Spleen (tissue), 11 donors: ENCODE data around the gene ALAD. TPM values are rescaled to one million over a fixed set of nuclear protein-coding genes. Genes with fewer than 3 reads are reported as not detected.
A peak's percentile ranks its signal among the peaks of the same experiment; 100 is the strongest.

Experiments
- DNase-seq: peaks from one replicate; pipeline ENCODE4 v3.0.0-alpha.2; 2020
- H3K27ac ChIP-seq, 8 donors: fragments of 200-600 bp; sonication (generic) in 7 of 8; 1 replicate in 4 of 8; 2 replicates in 4 of 8; pipeline versions ENCODE4 v1.5.0 to v1.8.0; 2016 to 2021; ENCODE audit warnings: inconsistent platforms in 4 of 8, mild to moderate bottlenecking in 4 of 8, moderate library complexity in 1 of 8
- H3K27me3 ChIP-seq, 7 donors: fragments of 200-600 bp; sonication (generic) in 6 of 7; replicated peaks in 1 of 7; 1 replicate in 4 of 7; 2 replicates in 3 of 7; pipeline versions ENCODE4 v1.5.0 to v1.8.0; 2016 to 2021; ENCODE audit warnings: inconsistent platforms in 3 of 7, mild to moderate bottlenecking in 1 of 7
- H3K36me3 ChIP-seq, 6 donors: fragments of 200-600 bp; sonication (generic) in 5 of 6; 1 replicate in 4 of 6; 2 replicates in 2 of 6; pipeline versions ENCODE4 v1.5.0 to v1.8.0; 2016 to 2021; ENCODE audit warnings: inconsistent platforms in 2 of 6
- H3K4me1 ChIP-seq, 6 donors: fragments of 200-600 bp; sonication (generic) in 5 of 6; 1 replicate in 3 of 6; 2 replicates in 3 of 6; pipeline versions ENCODE4 v1.5.0 to v1.8.0; 2016 to 2021; ENCODE audit warnings: inconsistent platforms in 3 of 6
- H3K4me3 ChIP-seq, 8 donors: fragments of 200-600 bp; sonication (generic) in 7 of 8; 1 replicate in 4 of 8; 2 replicates in 4 of 8; pipeline versions ENCODE4 v1.5.0 to v1.8.0; 2016 to 2021; ENCODE audit warnings: inconsistent platforms in 4 of 8, mild to moderate bottlenecking in 4 of 8, moderate library complexity in 2 of 8
- H3K9me3 ChIP-seq, 8 donors: fragments of 200-600 bp; sonication (generic) in 7 of 8; 1 replicate in 4 of 8; 2 replicates in 4 of 8; pipeline versions ENCODE4 v1.5.0 to v1.8.0; 2016 to 2021; ENCODE audit warnings: inconsistent platforms in 4 of 8
- POLR2A ChIP-seq, 3 donors: fragments of 450-650 bp; IDR thresholded peaks; one replicate each; pipeline ENCODE4 v1.5.1; 2017; ENCODE audit warnings: antibody characterized with exemption in 3 of 3, mild to moderate bottlenecking in 1 of 3
- POLR2AphosphoS5 ChIP-seq, 3 donors: sonication (generic); formaldehyde crosslinking; IDR thresholded peaks; one replicate each; pipeline ENCODE4 v1.5.1; 2017; ENCODE audit warnings: antibody characterized with exemption in 3 of 3
- WGBS, 5 donors: extraction: QIAGEN DNeasy Blood & Tissue Kit in 3 of 5; methylation state at CpG; one replicate each; pipeline versions ENCODE4 v1.1.5 to v1.1.7; 2013 to 2018; 5-methylcytosine and 5-hydroxymethylcytosine counted together
- intact Hi-C: fragments of 100-400 bp; cut with DNase I; formaldehyde crosslinking; loops from one replicate; pipeline ENCODE4 v1.15.0; 2023; ENCODE audit warnings: low total_unique reads
- polyA plus RNA-seq, 3 donors: library from polyadenylated mRNA; stranded (reverse); fragments of 200-250 nt; gene quantifications; one replicate each; pipeline ENCODE4 v1.2.1, GENCODE V29; 2013
- total RNA-seq, 7 donors: library from RNA; depleted of rRNA in 3 of 7; stranded (reverse); fragments of >200 nt in 3 of 7; fragmentation: NEBNext Ultra II Directional in 4 of 7; extraction: Animal tissue kit (Norgen Biotek cat#: 25700) in 4 of 7; gene quantifications; one replicate each; pipeline versions ENCODE4 v1.1.0 to v1.2.1, GENCODE V29; 2016 to 2021
- TF ChIP-seq, protein P1 (sequence below), 11 experiments: fragments of 200-600 bp in 7 of 11; fragments of 450-650 bp in 4 of 11; sonication (generic) in 4 of 11; IDR thresholded peaks in 8 of 11; conservative IDR thresholded peaks in 3 of 11; 1 replicate in 7 of 11; 2 replicates in 4 of 11; pipeline versions ENCODE4 v1.4.0 to v1.8.0; 2016 to 2021; ENCODE audit warnings: antibody characterized with exemption in 11 of 11, inconsistent platforms in 4 of 11, mild to moderate bottlenecking in 1 of 11
- donor health status: healthy with polysubstance abuse.
- donor health status: DM: no; HTN: no; CAD: no; lungs with moderate emphysema.
- donor health status: DM: no; HTN: no; CAD: no.
- donor health status: Bipolar disorder and iron deficiency.
- donor health status: healthy.
- donor health status: DM: no; HTN: no; CAD: no.
- donor health status: DM: yes; HTN: yes; CAD: no.

Gene ALAD
- total and polyA plus RNA-seq, 10 donors: 14.4 to 31.1 (median 25.5) TPM

DNA sequence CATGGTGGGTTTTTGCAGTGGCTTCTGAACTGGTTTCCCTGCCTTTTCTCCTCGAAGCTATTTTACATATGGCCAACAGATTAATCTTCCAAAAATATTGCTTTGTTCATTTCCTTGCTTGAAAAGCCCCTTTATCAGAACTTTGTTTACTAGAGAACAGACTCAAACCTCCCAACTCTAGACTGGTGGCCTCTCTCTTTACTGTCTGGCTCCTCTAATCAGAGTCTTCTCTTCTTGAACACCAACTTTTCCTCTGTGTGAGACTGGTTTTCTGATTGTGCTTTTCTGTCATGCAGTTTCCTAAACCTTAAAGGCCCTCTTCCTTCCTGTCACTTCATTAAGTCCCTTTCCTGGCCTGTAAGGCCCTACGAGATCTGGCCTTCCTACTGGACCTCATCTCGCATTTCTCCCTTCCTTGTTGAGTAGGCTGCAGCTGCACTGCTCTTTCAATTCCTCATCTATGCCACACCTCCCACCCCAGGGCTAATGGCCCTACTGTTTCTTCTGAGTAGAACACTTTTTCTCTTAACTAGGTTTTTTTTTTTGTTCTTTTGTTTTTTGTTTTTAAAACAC lies 15.2 kb upstream of the ALAD start:
- Histone ChIP-seq H3K4me1 (peaks cover 3 to 24% (median 15%) of the 10 kb centered on the region in 6 donors), H3K27me3 (no peaks in the 10 kb centered on the region), H3K9me3 (no peaks in the 10 kb centered on the region), H3K27ac (peak overlapping the region; percentile 14 to 78 (median 70)), H3K36me3 (no peaks in the 10 kb centered on the region), H3K4me3 (no peak overlapping the region)
- no peak for DNase-seq
- intact Hi-C loops: no loop called here
- TF ChIP-seq POLR2A (IDR thresholded peaks at IDR 0.05) (no peak), POLR2AphosphoS5 (IDR thresholded peaks at IDR 0.05) (peak in 1 of 3 donors; percentile 26)
- TF ChIP-seq, protein P1, sequence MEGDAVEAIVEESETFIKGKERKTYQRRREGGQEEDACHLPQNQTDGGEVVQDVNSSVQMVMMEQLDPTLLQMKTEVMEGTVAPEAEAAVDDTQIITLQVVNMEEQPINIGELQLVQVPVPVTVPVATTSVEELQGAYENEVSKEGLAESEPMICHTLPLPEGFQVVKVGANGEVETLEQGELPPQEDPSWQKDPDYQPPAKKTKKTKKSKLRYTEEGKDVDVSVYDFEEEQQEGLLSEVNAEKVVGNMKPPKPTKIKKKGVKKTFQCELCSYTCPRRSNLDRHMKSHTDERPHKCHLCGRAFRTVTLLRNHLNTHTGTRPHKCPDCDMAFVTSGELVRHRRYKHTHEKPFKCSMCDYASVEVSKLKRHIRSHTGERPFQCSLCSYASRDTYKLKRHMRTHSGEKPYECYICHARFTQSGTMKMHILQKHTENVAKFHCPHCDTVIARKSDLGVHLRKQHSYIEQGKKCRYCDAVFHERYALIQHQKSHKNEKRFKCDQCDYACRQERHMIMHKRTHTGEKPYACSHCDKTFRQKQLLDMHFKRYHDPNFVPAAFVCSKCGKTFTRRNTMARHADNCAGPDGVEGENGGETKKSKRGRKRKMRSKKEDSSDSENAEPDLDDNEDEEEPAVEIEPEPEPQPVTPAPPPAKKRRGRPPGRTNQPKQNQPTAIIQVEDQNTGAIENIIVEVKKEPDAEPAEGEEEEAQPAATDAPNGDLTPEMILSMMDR (IDR thresholded peaks at IDR 0.05 in 8 of 11, conservative IDR thresholded peaks at IDR 0.05 in 3 of 11): no peak
- WGBS, 5 donors: 32 to 48% (median 37%) methylated on average over 3 of the region's 3 CpGs

DNA sequence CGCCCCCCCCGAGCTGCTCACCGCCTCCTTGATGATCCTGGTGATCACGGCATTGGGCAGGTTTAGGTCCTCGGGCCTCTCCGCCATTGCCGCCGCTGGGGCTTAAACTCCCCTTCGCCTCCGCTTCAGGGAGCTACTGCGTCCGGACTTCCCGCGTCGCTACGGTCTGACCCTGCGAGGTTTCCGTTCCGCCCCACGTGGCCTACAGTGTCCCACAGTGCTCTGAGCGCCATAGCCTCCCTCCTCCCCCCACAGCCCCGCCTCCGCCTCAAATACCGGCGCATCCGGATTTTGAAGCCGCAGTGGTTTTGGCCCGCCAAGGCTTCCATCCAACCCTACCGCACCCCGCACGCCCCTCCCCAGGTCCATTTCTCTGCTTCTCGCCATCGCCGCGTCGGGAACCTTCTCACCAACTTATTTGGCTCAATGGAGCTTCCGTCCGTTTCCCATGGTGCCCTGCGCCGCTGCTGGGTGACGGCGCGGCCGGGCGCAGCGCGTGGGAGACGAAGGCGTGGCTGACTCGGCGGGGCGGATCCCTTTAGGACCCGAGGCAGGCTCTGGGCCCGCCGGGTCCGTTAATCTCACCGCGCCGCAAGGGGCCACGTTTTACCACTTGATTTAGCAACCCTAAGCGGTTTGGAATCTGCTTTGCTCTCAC lies 9.3 kb upstream of the ALAD start, which contains the start of the genes C9orf43 and POLE3:
C9orf43 (plus strand) TSS at position 541 of the 658 bp plus-strand sequence. CDS start 2,747 bp downstream, outside the sequence.
POLE3 (minus strand) TSS at position 469 of the 658 bp plus-strand sequence; CDS start at position 87, 382 bp downstream.
- Histone ChIP-seq H3K27ac (peak within 1 kb of the TSS; percentile 95 to 97 (median 96)), H3K4me1 (peaks cover 11 to 49% (median 40%) of the 10 kb centered on the region in 6 donors), H3K27me3 (no peaks in the 10 kb centered on the region), H3K4me3 (peak within 1 kb of the TSS; percentile 65 to 95 (median 83)), H3K9me3 (no peaks in the 10 kb centered on the region), H3K36me3 (peaks cover 0 to 27% (median 19%) of the 10 kb centered on the region in 6 donors)
- WGBS, 5 donors: 0 to 1% (median 0%) methylated on average over 44 to 61 of the region's 61 CpGs
- peak; percentile 19 to 66 (median 47) for TF ChIP-seq POLR2A (IDR thresholded peaks at IDR 0.05)
- TF ChIP-seq, protein P1 (IDR thresholded peaks at IDR 0.05 in 8 of 11, conservative IDR thresholded peaks at IDR 0.05 in 3 of 11): peak in 5 of 11 experiments; percentile 17 to 52 (median 22)
- peak; percentile 85 to 97 (median 96) for TF ChIP-seq POLR2AphosphoS5 (IDR thresholded peaks at IDR 0.05)
- peak; percentile 99 for DNase-seq
- intact Hi-C loops: no loop called here

DNA sequence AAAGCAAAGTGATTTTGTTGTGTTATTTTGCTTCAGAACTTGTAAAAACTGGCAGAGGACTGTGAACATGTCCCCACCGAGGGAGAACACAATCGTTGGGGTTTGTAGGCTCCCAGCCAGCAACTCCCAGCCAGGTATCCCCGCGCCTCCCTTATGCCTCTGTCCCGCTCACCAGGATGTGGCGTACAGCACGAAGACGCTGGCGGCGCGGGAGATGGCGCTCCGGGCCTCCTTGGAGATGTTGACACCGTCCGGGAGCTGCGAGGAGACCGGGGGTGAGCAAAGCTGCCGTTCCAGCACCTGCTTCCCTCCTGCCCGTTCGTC lies 8.8 kb upstream of the ALAD start:
- H3K4me3 ChIP-seq: peak overlapping the region; percentile 65 to 95 (median 83)
- DNase-seq: no peak
- peaks cover 0 to 27% (median 19%) of the 10 kb centered on the region in 6 donors for H3K36me3 ChIP-seq
- no peak for TF ChIP-seq POLR2AphosphoS5 (IDR thresholded peaks at IDR 0.05)
- TF ChIP-seq, protein P1 (IDR thresholded peaks at IDR 0.05 in 8 of 11, conservative IDR thresholded peaks at IDR 0.05 in 3 of 11): no peak
- no peak for TF ChIP-seq POLR2A (IDR thresholded peaks at IDR 0.05)
- intact Hi-C loops: loop anchor here (5.0 kb wide), 1 partner anchor 138 kb away; no protein-coding TSS in a partner anchor
- H3K27ac ChIP-seq: peak overlapping the region; percentile 95 to 97 (median 96)
- H3K4me1 ChIP-seq: peaks cover 11 to 49% (median 40%) of the 10 kb centered on the region in 6 donors
- H3K9me3 ChIP-seq: no peaks in the 10 kb centered on the region
- H3K27me3 ChIP-seq: no peaks in the 10 kb centered on the region
- WGBS, 5 donors: 0 to 1% (median 0%) methylated on average over 8 to 20 of the region's 20 CpGs

DNA sequence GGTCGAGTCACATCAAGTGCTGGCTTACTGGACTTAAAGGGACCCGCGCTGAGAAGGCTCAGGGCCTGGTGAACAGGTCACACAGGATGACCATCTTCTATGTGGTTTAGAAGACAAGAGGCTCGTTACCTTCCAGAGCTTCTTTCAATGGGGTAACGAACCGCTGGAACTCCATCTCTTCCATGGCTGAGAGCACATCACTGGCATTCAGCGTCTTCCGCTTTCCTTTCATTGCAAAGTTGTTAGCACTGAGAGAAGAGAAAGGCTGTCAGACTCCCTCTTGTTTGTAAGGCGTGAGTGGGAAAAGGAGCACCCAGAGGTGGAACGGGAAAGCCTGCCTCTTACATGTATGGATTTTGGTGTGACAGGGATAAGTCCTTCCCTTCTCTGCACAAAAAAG lies 8.4 kb upstream of the ALAD start:
- no peaks in the 10 kb centered on the region for H3K27me3 ChIP-seq
- WGBS, 5 donors: 37 to 52% (median 44%) methylated on average over 10 of the region's 10 CpGs

More for the DNA sequence above, 8.4 kb upstream of the ALAD start:
- no peak for DNase-seq
- TF ChIP-seq POLR2A (IDR thresholded peaks at IDR 0.05): no peak
- TF ChIP-seq, protein P1 (IDR thresholded peaks at IDR 0.05 in 8 of 11, conservative IDR thresholded peaks at IDR 0.05 in 3 of 11): no peak
- no peak for TF ChIP-seq POLR2AphosphoS5 (IDR thresholded peaks at IDR 0.05)
- H3K9me3 ChIP-seq: no peaks in the 10 kb centered on the region
- H3K4me1 ChIP-seq: peaks cover 11 to 53% (median 40%) of the 10 kb centered on the region in 6 donors
- intact Hi-C loops: loop anchor here (5.0 kb wide), 1 partner anchor 137 kb away; no protein-coding TSS in a partner anchor
- peaks cover 0 to 27% (median 19%) of the 10 kb centered on the region in 6 donors for H3K36me3 ChIP-seq
- H3K4me3 ChIP-seq: peak overlapping the region; percentile 65 to 95 (median 83)
- H3K27ac ChIP-seq: peak overlapping the region; percentile 95 to 97 (median 96)
